Uterus (tissue), 2 donors: ENCODE results near the gene C20orf204.

Experiments
- CTCF ChIP-seq, 4 experiments: fragments of 200-600 bp in 2 of 4; fragments of 450-650 bp in 2 of 4; sonication (generic) in 2 of 4; IDR thresholded peaks; one replicate each; pipeline ENCODE4 v1.5.1; 2016 to 2019; ENCODE audit warnings: antibody characterized with exemption in 4 of 4, mild to moderate bottlenecking in 2 of 4, moderate library complexity in 1 of 4
- POLR2A ChIP-seq, 2 donors: fragments of 450-650 bp; IDR thresholded peaks; one replicate each; pipeline ENCODE4 v1.6.1; 2016; ENCODE audit warnings: antibody characterized with exemption in 2 of 2, mild to moderate bottlenecking in 1 of 2, moderate library complexity in 1 of 2

- TF ChIP-seq POLR2A (IDR thresholded peaks at IDR 0.05) (no peak), CTCF (IDR thresholded peaks at IDR 0.05) (no peak)
Measured at GRCh38 chr20:64024141-64024990, 11.6 kb upstream of the C20orf204 start.
